HL-60/S4 (cell line): Measurements from ENCODE around the gene IQCH.
"Not testable (repeated sequence)": the region's sequence is repeated elsewhere in the genome, so short reads cannot be mapped to it uniquely, and the experiment has no call there.

Experiments used
- in situ Hi-C: fragments of 300-500 bp; cut with MboI; formaldehyde crosslinking; loops from 2 replicates; pipeline ENCODE4 v1.14.3; 2022; ENCODE audit warnings: low sequenced_read_pairs

The IQCH gene

DNA sequence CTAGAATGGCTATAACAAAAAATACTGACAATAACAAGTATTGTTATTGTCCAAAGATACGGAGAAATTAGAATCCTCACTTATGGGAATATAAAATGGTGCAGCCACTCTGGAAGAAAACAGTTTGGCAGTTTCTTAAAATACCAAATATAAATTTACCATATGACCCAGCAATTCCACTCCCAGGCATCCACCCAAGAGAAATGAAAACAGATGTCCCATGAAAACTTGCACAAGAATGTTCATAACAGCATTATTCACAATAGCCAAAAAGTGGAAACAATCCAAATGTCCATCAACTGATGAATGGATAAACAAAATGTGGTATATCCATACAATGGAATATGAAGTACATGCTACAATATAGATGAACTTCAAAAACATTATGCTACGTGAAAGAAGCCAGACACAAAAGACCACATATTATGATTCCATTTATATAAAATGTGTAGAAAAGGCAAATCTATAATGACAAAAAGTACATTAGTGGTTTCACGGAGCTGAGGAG, 9.6 kb upstream of the IQCH start:
- in situ Hi-C loops: no loop called here

DNA sequence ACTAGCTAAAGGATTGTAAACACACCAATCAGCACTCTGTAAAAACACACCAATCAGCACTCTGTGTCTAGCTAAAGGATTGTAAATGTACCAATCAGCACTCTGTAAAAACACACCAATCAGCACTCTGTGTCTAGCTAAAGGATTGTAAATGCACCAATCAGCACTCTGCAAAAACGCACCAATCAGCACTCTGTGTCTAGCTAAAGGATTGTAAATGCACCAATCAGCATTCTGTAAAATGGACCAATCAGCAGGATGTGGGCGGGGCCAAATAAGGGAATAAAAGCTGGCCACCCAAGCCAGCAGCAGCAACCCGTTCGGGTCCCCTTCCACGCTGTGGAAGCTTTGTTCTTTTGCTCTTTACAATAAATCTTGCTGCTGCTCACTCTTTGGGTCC, 8.0 kb upstream of the IQCH start:
- in situ Hi-C loops: not testable (repeated sequence)

DNA sequence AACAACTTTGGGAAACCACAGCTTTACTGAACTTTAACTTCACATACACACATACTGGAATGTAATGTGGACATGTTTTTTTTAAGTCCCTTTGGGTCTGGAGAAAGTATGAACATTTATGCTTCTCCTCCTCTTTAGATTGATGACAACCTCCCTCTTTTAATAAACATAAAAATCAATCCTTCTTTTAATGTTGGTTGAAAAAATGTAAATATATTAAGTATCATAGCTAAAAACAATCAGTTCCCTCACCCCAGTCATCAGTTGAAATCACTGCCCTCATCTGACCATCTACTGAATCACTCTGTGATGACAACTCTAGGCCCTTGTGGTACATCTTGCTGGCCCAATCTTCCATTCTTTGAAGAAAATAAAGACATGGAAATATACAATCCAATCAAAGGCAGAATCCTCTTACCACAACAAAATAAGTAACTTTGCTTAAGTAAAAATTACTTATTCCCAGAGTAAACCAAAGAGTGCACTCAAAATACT, 6.5 kb upstream of the IQCH start:
- in situ Hi-C loops: no loop called here

DNA sequence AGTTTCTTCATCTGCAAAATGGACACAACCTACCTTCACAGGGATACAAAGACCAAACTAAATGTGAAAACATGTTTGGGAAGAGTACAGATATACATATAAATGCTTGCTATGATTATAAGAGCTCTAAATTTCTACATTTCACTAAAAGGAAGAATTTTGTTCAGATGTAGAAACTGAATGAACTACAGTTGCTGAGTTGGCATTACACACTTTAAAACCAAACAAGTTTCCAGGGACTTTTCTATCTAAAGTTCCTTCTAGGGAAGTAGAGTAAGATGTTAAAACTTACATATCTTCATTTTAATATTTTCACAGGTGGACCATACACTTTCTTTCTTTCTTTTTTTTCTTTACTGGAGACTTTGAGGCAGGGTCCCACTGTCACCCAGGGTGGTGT, 4.8 kb upstream of the IQCH start:
- in situ Hi-C loops: no loop called here

DNA sequence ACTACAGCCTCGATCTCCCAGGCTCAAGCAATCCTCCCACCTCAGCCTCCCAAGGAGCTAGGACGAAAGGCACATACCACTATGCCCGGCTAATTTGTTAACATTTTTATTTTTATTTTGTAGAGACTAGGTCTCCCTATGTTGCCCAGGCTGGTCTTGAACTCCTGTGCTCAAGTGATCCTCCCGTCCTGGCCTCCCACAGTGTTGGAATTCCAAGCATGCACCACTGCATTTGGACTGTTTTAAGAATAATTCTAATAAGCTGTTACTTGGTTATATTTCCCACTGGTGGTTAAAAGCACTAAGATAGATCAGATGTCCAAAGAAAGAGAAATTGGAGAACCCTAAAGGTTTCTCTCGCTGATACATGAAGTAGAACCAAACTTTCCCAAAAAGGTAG, 3.3 kb upstream of the IQCH start:
- in situ Hi-C loops: no loop called here

DNA sequence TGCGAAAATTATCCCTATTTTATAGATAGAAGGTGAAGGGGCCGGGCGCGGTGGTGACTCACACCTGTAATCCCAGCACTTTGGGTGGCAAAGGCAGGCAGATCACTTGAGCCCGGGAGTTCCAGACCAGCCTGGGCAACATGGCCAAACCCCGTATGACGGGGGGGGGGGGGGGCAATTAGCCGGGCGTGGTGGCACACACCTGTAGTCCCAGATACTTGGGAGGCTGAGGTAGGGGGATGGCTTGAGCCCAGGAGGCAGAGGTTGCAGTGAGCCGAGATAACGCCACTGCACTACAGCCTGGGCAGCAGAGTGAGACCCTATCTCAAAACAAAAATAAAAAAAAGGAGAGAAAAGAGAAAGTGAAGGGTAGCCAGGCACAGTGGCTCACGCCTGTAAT, 1.5 kb upstream of the IQCH start:
- in situ Hi-C loops: no loop called here

DNA sequence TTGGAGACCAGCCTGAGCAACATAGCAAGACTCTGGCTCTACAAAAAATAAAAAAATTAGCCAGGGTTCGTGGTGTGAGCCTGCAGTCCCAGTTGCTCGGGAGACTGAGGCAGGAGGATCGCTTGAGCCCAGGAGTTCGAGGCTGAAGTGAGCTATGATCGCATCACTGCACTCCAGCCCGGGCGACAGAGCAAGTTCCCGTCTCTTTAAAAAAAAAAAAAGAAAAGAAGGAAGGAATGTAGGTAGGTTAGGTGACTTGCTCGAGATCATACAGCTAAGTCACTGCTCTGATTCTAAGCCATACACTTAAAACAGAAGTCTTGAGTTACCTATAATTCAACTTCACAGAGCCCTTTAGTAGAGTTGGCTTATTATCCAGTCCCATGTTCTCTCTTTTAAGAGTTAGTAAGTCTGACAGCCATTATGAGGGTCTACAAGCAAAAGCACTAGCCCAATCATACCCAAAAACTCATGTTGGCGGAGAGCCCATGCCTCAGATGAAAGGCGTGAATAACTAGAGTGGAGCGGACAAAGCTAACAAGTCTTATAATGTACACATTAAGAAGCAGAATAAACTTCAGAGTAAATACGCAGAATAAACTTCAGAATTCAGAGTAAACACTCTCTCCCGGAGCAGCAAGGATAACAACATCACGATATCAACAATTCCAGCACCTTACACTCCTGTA, 893 bp upstream of the IQCH start:
- in situ Hi-C loops: no loop called here

DNA sequence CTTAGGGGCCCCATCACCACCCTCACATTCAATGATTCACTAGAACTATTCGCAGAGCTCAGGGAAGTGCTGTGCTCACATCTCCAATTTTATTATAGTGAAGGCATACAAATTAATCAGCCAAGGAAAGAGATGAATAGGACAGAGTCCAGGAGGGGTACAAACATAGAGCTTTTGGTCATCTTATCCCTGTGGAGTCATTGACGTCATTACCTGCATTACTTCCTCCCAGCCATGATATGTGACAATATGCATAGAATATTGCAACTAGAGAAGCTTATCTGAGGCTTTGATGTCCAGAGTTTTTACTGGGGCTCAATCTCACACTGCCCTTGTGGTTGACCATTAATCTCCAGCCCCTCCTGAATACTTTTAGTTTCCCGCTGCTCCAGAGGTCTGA, 1.5 kb downstream of the IQCH start:
- in situ Hi-C loops: no loop called here

DNA sequence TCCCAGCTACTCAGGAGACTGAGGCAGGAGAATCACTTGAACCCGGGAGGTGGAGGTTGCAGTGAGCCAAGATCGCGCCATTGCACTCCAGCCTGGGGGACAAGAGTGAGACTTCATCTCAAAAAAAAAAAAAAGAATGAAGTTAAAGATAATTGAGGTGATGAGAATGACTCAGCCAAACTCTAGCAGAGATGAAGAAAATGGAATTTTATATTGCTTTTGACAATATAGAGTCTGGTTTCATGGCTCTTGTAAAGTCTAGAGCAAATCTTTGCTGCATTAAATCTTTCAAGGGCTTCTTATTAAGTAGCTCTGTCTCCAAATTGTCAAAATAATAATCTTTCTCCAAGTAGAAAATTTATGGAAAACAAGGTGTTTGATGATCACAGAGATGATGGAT, 3.8 kb downstream of the IQCH start:
- in situ Hi-C loops: not testable (repeated sequence)

DNA sequence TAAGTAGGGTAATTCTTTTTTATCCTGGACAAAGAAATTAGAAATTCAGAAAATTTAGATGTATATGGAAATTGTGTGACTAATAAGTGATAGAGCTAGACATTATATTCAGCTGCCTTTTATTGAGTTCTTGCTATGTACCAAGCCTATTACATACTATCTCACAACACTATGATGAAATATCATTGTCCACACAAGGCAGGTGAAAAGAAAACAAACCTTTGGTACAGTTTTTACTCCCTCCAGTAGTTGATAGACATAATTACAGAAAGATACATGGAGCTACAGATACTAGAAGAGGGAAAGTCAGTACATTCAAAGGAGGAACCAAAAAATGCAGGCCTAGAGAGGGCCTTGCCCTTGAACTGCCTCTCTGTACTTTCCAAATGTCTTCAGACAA, 4.8 kb downstream of the IQCH start:
- in situ Hi-C loops: no loop called here

DNA sequence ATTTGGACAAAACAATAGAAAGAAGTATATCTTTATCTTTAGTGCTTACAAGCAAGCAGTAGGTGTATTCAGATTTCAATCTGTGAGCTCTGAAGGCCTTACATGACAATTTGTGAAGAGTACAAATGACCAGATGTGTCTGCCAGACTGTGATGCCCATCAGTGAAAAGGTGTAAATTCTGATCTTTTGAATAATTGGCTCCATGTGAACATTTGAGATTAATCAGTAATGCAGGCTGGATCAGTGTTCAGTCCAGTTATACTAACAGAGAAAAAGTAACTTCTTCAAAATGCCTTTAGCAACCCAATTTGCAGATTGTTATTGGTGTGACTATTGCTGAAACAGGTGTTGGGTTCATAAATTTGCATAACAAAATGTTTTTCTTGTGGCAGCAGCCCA, 5.2 kb downstream of the IQCH start:
- in situ Hi-C loops: no loop called here

DNA sequence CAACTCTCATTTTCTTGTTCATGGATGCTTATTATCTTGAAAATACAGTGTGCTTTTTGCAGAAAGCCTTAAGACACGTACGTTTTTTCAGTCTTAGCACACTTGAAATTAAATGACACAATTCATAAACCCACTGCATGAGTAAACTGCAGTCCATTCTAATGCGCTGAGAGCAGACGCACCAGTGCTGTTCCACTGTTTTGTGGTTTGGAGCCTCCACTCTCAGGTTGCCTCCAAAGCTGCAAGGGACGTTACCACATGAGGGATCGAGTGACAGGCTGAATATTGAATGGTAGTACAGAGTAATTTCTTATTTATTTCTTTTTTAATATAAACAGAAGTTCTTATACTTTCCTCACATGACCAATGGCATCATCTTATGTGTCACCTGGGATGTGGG, 12.3 kb downstream of the IQCH start:
- in situ Hi-C loops: no loop called here

DNA sequence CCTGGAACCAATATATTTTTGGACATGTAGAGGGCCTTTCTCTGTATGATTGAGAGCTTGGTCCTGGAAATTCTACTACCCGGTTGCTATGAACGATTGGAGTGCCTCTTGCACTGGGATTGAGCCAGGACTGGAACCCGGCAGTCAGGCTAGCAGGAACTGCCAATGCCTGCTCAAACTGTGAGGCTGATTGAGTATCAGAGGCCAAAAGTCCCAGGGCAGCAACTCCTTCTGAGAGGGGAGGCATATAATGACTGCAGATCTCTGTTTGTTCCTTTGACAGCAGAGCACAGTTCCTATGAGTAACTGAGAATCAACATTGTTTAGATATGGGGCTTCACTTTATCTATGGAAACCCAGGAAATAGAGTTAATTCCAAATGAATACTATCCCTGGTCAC, 12.9 kb downstream of the IQCH start:
- in situ Hi-C loops: no loop called here

DNA sequence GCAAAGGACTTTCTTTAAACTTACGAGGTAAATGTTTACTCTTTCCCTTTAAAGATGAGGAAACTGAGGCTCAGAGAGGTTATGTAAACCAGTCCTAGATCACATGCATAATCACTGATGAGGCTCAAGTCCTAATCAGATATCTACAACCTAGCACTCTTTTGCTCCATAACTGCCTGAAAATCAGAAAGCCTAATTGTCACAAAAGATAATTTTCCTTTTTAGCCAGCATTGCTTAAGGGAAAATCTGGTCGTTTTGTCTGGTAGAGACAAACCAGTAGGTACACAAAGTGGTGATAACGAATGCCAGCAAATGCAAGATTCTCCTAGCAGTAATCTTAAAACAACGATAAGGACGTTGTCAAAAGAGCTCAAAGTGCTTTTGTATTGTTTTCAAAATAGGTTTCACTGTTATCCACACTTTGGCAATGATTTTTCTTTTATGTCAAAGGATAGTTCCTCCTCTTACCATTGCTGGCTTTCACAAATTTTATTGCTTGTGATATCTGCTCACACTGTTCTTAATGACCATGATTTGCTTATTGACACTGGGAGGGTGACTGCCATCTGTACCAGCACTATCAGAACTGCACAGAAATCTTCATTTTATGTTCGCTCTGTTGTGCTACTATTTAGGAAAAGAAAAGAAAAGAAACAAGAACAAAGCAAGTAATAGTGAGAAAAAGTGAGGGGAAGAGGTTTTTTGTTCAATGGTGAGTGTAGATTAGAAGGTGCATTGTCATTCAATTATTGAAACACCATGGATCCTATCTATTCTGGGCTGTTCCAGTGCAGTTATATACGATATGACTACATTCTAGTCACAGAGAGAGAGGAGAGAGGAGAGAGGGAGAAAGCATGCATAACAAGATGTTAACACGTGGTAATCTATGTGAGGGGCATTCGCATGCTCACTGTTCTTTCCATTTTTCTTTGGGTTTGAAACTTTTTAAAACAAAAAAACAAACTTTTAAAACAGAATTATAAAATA, 13.7 kb downstream of the IQCH start:
- in situ Hi-C loops: no loop called here

DNA sequence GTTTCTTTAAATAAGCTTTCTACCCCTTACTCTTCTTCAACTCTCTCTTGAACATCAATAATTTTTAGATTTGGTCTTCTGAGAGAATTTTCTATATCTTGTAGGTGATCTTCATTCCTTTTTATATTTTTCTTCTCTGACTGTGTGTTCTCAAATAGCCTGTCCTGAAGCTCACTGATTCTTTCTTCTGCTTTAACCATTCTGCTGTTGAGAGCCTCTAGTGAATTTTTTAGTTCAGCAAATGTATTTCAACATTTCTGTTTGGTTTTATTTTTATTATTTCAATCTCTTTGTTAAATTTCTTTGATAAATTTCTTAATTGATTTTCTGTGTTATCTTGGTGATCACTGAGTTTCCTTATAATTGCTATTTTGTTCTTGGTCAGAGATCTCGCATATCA, 19.6 kb downstream of the IQCH start:
- in situ Hi-C loops: no loop called here

DNA sequence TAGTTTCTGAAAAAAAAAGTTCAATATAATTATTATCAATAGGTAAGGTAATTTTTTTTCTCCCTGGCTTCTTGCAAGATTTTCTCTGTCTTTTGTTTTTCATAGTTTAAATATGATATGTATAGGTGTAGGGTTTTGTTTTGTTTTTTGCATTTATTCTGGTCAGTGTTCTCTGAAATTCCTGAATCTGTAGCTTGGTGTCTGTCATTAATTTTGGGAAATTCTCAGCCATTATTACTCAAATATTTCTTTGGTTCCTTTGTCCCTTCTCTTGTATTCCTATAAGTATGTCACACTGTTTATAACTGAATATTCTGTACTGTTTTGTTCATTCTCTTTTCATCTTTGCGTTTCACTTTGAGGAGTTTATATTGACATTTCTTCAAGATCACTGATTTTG, 22.1 kb downstream of the IQCH start:
- in situ Hi-C loops: no loop called here

DNA sequence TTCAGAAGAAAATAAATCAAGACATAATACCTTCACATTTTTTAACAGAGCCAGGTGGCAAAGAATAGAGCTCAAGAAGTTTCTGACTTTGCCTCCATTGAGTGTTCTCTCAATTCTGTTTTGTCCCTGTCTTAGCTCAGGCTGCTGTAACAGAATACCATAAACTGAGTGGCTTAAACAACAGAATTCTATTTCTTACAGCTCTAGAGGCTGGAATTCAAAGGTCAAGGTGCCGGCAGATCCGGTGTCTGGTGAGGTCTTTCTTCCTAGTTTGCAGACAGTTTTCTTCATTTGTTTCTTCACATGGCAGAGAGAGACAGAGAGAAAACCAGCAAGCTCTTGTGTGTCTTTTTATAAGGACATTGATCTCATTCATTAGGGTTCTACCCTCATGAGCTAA, 25.6 kb downstream of the IQCH start:
- in situ Hi-C loops: no loop called here

DNA sequence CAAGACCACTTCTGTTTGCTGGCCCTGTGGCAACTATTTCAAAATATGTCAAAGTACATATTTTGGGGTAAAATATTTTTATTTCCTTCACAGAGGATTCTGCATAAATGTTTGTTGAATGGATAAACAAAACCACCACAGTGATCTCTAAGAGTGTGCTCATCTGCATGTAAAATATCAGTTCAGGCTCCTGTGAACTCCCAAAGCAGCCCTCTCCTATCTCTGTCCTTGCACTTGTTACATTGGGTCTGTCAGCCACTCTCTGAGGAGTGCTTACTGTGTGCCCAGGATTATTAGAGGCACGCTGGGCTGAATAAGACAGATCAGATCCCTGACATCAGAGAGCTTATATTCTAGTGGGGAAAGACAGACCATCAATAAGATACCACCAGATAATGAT, 27.1 kb downstream of the IQCH start:
- in situ Hi-C loops: no loop called here

DNA sequence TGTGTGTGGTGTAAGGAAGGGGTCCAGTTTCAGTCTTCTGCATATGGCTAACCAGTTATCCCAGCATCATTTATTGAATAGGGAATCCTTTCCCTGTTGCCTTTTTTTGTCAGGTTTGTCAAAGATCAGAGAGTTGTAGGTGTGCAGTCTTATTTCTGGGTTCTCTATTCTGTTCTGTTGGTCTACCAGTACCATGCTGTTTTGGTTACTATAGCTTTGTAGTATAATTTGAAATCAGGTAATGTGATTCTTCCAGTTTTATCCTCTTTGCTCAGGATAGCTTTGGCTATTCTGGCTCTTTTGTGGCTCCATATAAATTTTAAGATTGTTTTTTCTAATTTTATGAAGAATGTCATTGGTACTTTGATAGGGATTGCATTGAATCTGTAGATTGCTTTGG, 31.0 kb downstream of the IQCH start:
- in situ Hi-C loops: not testable (repeated sequence)

DNA sequence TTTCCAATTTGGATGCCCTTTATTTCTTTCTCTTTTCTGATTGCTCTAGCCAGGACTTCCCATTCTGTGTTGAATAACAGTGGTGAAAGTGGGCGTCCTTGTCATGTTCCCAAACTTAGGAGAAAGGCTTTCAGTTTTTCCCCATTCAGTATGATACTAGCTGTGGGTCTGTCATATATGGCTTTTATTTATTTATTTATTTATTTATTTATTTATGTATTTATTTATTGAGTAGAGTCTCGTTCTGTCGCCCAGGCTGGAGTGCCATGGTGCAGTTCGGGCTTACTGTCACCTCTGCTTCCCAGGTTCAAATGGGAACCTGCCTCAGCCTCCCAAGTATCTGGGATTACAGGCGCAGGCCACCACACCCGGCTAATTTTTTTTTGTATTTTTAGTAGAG, 31.8 kb downstream of the IQCH start:
- in situ Hi-C loops: not testable (repeated sequence)

DNA sequence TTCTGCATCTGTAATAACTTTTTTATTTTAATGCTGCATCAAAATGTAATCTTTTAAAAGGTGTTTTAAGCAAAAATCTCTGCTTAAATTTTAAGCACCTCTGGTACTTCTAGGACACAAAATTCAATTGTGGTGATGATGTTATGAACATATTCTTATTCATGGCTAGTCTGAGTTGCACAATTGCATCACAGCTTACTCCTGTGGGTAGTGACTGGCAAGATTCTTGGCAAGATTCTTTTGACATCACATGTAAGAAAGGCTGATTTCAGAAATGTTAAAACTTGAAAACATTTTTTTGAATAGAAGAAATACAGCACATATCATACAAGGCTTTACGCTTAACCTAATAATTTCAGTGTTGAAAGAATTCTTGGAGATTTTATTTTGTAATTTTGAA, 35.7 kb downstream of the IQCH start:
- in situ Hi-C loops: no loop called here

DNA sequence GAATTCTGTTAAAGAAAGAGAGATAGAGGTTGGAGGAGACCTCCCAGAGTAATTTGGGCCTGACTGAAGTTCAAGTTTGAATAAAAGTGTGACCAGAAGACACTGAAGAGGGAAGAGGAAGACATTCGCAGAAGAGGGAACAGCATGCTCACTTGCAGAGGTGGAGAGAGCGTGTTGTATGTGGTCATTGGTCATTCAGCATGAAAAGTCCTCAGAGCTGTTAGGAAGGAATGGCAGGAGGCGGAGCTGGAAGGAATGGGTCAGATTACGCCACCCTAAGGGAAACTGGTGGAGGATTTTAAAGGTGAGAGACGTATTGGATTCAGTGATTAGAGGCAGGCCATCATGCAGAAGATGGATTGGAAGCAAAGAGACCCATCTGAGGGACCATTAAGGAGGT, 41.6 kb downstream of the IQCH start:
- in situ Hi-C loops: no loop called here
